ENCODE data around the gene TNFRSF19.

The TNFRSF19 gene

DNA sequence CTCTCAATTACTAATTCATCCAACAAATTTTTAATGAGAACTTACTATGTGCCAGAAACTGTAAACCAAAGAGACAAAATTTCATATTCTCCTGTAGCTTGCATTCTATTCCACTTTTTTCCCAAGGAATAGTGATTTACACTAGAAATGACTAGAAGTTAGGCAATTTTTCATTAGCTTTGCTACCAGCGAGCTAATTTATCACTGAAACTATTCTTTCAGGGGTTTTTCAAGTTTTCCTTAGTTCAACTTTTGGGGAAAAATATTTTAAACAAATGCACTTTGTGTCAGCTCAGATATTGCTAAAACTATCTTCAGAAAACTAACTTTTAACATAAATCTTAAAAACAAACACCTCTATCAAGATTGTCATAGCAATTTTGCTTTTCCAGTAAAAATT, 5.4 kb downstream of the TNFRSF19 start:
- Histone ChIP-seq H3K4me3 (ENCODE audit: low read length in 2 of 2) (no peak overlapping the region), H4K8ac (ENCODE audit: low read depth, low read length) (no peak overlapping the region), H3K4ac (ENCODE audit: low read length) (no peak overlapping the region), H2BK5ac (ENCODE audit: low read length) (no peak overlapping the region), H3K9me3 (replicated peaks in 1 of 2; ENCODE audit: control insufficient read depth in 2 of 2, insufficient read depth in 1 of 2, low read depth in 1 of 2, low read length in 2 of 2) (no peaks in the 10 kb centered on the region), H2AK5ac (ENCODE audit: low read depth, low read length) (no peak overlapping the region), H4K91ac (ENCODE audit: low read depth, low read length, poor library complexity) (no peak overlapping the region), H3K27ac (replicated peaks; ENCODE audit: low read length) (no peak overlapping the region), H3K14ac (ENCODE audit: low read length) (no peak overlapping the region), H3K4me2 (ENCODE audit: insufficient read depth, low read length, poor library complexity, severe bottlenecking) (no peak overlapping the region), H3K79me1 (ENCODE audit: low read depth, low read length) (no peaks in the 10 kb centered on the region), H2BK12ac (ENCODE audit: low read length) (no peak overlapping the region), H3K18ac (ENCODE audit: low read length) (no peak overlapping the region), H3K27me3 (ENCODE audit: control insufficient read depth in 3 of 3, insufficient read depth in 3 of 3, low read depth in 1 of 3, low read length in 3 of 3) (peaks cover 0 to 21% (median 9%) of the 10 kb centered on the region in 3 experiments), H3K36me3 (replicated peaks in 1 of 2; ENCODE audit: control insufficient read depth in 2 of 2, insufficient read depth in 2 of 2, low read length in 2 of 2) (no peaks in the 10 kb centered on the region), H2AFZ (ENCODE audit: low read length) (no peak overlapping the region), H3K4me1 (ENCODE audit: control insufficient read depth in 2 of 2, insufficient read depth in 1 of 2, low read depth in 1 of 2, low read length in 2 of 2) (peaks cover under 1 to 4% of the 10 kb centered on the region in 2 donors), H3K23ac (ENCODE audit: low read depth, low read length, poor library complexity) (no peak overlapping the region), H2BK120ac (ENCODE audit: low read depth, low read length) (no peak overlapping the region), H3K9ac (ENCODE audit: low read depth, low read length, poor library complexity) (no peak overlapping the region), H2BK15ac (ENCODE audit: low read length) (no peak overlapping the region)
- DNase-seq (ENCODE audit: low spot score), result no peak
- WGBS, 2 donors (ENCODE audit: extremely low coverage in 2 of 2, insufficient read length in 2 of 2, insufficient replicate concordance in 1 of 2), result no CpG with 5 or more reads among the region's 1 CpG

GRCh38 chr13:23578411-23579071, 8.3 kb downstream of the TNFRSF19 start:
- Histone ChIP-seq H3K27ac (replicated peaks; ENCODE audit: low read length) (peak overlapping the region; percentile 61), H2BK120ac (ENCODE audit: low read depth, low read length) (no peak overlapping the region), H3K27me3 (ENCODE audit: control insufficient read depth in 3 of 3, insufficient read depth in 3 of 3, low read depth in 1 of 3, low read length in 3 of 3) (peaks cover 0 to 28% (median 9%) of the 10 kb centered on the region in 3 experiments), H2AFZ (ENCODE audit: low read length) (peak overlapping the region; percentile 96), H3K14ac (ENCODE audit: low read length) (no peak overlapping the region), H3K18ac (ENCODE audit: low read length) (peak overlapping the region; percentile 84), H4K91ac (ENCODE audit: low read depth, low read length, poor library complexity) (no peak overlapping the region), H2BK12ac (ENCODE audit: low read length) (no peak overlapping the region), H3K4me3 (ENCODE audit: low read length in 2 of 2) (peak overlapping the region; percentile 81 to 88), H3K79me1 (ENCODE audit: low read depth, low read length) (no peaks in the 10 kb centered on the region), H2AK5ac (ENCODE audit: low read depth, low read length) (no peak overlapping the region), H3K4me1 (ENCODE audit: control insufficient read depth in 2 of 2, insufficient read depth in 1 of 2, low read depth in 1 of 2, low read length in 2 of 2) (peaks cover 0 to 4% of the 10 kb centered on the region in 2 donors), H2BK15ac (ENCODE audit: low read length) (no peak overlapping the region), H4K8ac (ENCODE audit: low read depth, low read length) (no peak overlapping the region), H3K4me2 (ENCODE audit: insufficient read depth, low read length, poor library complexity, severe bottlenecking) (peak overlapping the region; percentile 97), H3K36me3 (replicated peaks in 1 of 2; ENCODE audit: control insufficient read depth in 2 of 2, insufficient read depth in 2 of 2, low read length in 2 of 2) (no peaks in the 10 kb centered on the region), H3K23ac (ENCODE audit: low read depth, low read length, poor library complexity) (no peak overlapping the region), H3K9me3 (replicated peaks in 1 of 2; ENCODE audit: control insufficient read depth in 2 of 2, insufficient read depth in 1 of 2, low read depth in 1 of 2, low read length in 2 of 2) (no peaks in the 10 kb centered on the region), H2BK5ac (ENCODE audit: low read length) (no peak overlapping the region), H3K9ac (ENCODE audit: low read depth, low read length, poor library complexity) (peak overlapping the region; percentile 77), H3K4ac (ENCODE audit: low read length) (no peak overlapping the region)
- WGBS, 2 donors (ENCODE audit: extremely low coverage in 2 of 2, insufficient read length in 2 of 2, insufficient replicate concordance in 1 of 2), result no CpG with 5 or more reads among the region's 42 CpGs
- no peak for DNase-seq (ENCODE audit: low spot score)

GRCh38 chr13:23579072-23579895, 9.1 kb downstream of the TNFRSF19 start:
- Histone ChIP-seq H3K4ac (ENCODE audit: low read length) (no peak overlapping the region), H3K27ac (replicated peaks; ENCODE audit: low read length) (peak overlapping the region; percentile 61)
- DNase-seq (ENCODE audit: low spot score), result peak; percentile 90

More at GRCh38 chr13:23579072-23579895, 9.1 kb downstream of the TNFRSF19 start:
- no peak overlapping the region for H2BK120ac ChIP-seq (ENCODE audit: low read depth, low read length)
- peak overlapping the region; percentile 77 for H3K9ac ChIP-seq (ENCODE audit: low read depth, low read length, poor library complexity)
- WGBS, 2 donors (ENCODE audit: extremely low coverage in 2 of 2, insufficient read length in 2 of 2, insufficient replicate concordance in 1 of 2), result no CpG with 5 or more reads among the region's 82 CpGs
- no peak overlapping the region for H3K14ac ChIP-seq (ENCODE audit: low read length)
- H2BK12ac ChIP-seq (ENCODE audit: low read length), result peak overlapping the region; percentile 58
- H3K79me1 ChIP-seq (ENCODE audit: low read depth, low read length), result no peaks in the 10 kb centered on the region
- H4K8ac ChIP-seq (ENCODE audit: low read depth, low read length), result no peak overlapping the region
- H3K4me2 ChIP-seq (ENCODE audit: insufficient read depth, low read length, poor library complexity, severe bottlenecking), result peak overlapping the region; percentile 97
- H3K23ac ChIP-seq (ENCODE audit: low read depth, low read length, poor library complexity), result no peak overlapping the region
- H2AK5ac ChIP-seq (ENCODE audit: low read depth, low read length), result no peak overlapping the region
- H3K4me1 ChIP-seq (ENCODE audit: control insufficient read depth in 2 of 2, insufficient read depth in 1 of 2, low read depth in 1 of 2, low read length in 2 of 2), result peaks cover 0 to 4% of the 10 kb centered on the region in 2 donors
- H4K91ac ChIP-seq (ENCODE audit: low read depth, low read length, poor library complexity), result no peak overlapping the region
- H2BK15ac ChIP-seq (ENCODE audit: low read length), result no peak overlapping the region
- H3K9me3 ChIP-seq (replicated peaks in 1 of 2; ENCODE audit: control insufficient read depth in 2 of 2, insufficient read depth in 1 of 2, low read depth in 1 of 2, low read length in 2 of 2), result no peaks in the 10 kb centered on the region
- H3K4me3 ChIP-seq (ENCODE audit: low read length in 2 of 2), result peak overlapping the region; percentile 81 to 100
- H3K18ac ChIP-seq (ENCODE audit: low read length), result peak overlapping the region; percentile 91
- H3K36me3 ChIP-seq (replicated peaks in 1 of 2; ENCODE audit: control insufficient read depth in 2 of 2, insufficient read depth in 2 of 2, low read length in 2 of 2), result no peaks in the 10 kb centered on the region
- peak overlapping the region; percentile 96 for H2AFZ ChIP-seq (ENCODE audit: low read length)
- H2BK5ac ChIP-seq (ENCODE audit: low read length), result no peak overlapping the region
- peaks cover 0 to 28% (median 9%) of the 10 kb centered on the region in 3 experiments for H3K27me3 ChIP-seq (ENCODE audit: control insufficient read depth in 3 of 3, insufficient read depth in 3 of 3, low read depth in 1 of 3, low read length in 3 of 3)

Data from neuronal stem cell (in vitro differentiated cells).